DOHH2 (cell line): ENCODE measurements around the gene EXOC6B.

Experiments
- H3F3A ChIP-seq: fragments of 200-600 bp; sonication (generic), shearing (Covaris generic); 2 replicates; pipeline ENCODE4 v1.6.0; 2016; ENCODE audit warnings: antibody characterized with exemption, mild to moderate bottlenecking; ENCODE audit not compliant: control insufficient read depth, insufficient read depth
- H3K27ac ChIP-seq: fragments of 200-600 bp; sonication (generic); 2 replicates; pipeline ENCODE4 v1.5.1; 2014; ENCODE audit warnings: low read depth, mild to moderate bottlenecking, low read length, moderate library complexity
- H3K27me3 ChIP-seq: fragments of 200-600 bp; sonication (generic); 2 replicates; pipeline ENCODE4 v1.6.1; 2014; ENCODE audit warnings: mild to moderate bottlenecking, low read length, mixed read lengths; ENCODE audit not compliant: control insufficient read depth
- H3K36me3 ChIP-seq: fragments of 200-600 bp; sonication (generic); 2 replicates; pipeline ENCODE4 v1.6.1; 2014; ENCODE audit warnings: mild to moderate bottlenecking, low read length, moderate library complexity, mixed read lengths; ENCODE audit not compliant: control insufficient read depth
- H3K4me1 ChIP-seq: fragments of 200-600 bp; sonication (generic); 2 replicates; pipeline ENCODE4 v1.6.1; 2014; ENCODE audit warnings: mild to moderate bottlenecking, low read length, mixed read lengths; ENCODE audit not compliant: control insufficient read depth
- H3K4me2 ChIP-seq: fragments of 200-600 bp; sonication (generic); 2 replicates; pipeline ENCODE4 v1.6.0; 2014; ENCODE audit warnings: mild to moderate bottlenecking, low read length, moderate library complexity
- H3K4me3 ChIP-seq: fragments of 200-600 bp; sonication (generic); 2 replicates; pipeline ENCODE4 v1.5.1; 2014; ENCODE audit warnings: mild to moderate bottlenecking, low read length, mixed read lengths
- H3K79me2 ChIP-seq: fragments of 200-600 bp; sonication (generic); 2 replicates; pipeline ENCODE4 v1.6.1; 2014; ENCODE audit warnings: mild to moderate bottlenecking, low read length, mixed read lengths; ENCODE audit not compliant: control insufficient read depth
- H3K9me2 ChIP-seq: fragments of 200-600 bp; sonication (generic); replicated peaks from 2 replicates; pipeline ENCODE4 v1.6.1; 2014; ENCODE audit warnings: mild to moderate bottlenecking, low read length, mixed read lengths; ENCODE audit not compliant: control insufficient read depth
- H3K9me3 ChIP-seq: fragments of 200-600 bp; sonication (generic); 2 replicates; pipeline ENCODE4 v1.6.1; 2014; ENCODE audit warnings: antibody characterized with exemption, low read length, mixed read lengths; ENCODE audit not compliant: control insufficient read depth, insufficient read depth
- H4K20me1 ChIP-seq: fragments of 200-600 bp; sonication (generic); 2 replicates; pipeline ENCODE4 v1.6.0; 2014; ENCODE audit warnings: low read depth, mild to moderate bottlenecking, antibody characterized with exemption, low read length, moderate library complexity; ENCODE audit not compliant: control insufficient read depth, insufficient read depth
- EZH2phosphoT487 ChIP-seq: fragments of 200-600 bp; sonication (generic); IDR thresholded peaks from 2 replicates; pipeline ENCODE4 v1.6.1; 2017; ENCODE audit warnings: borderline replicate concordance, mild to moderate bottlenecking, antibody characterized with exemption, low read length, moderate library complexity, mixed read lengths
- TF ChIP-seq, protein P1 (sequence below): fragments of 200-600 bp; sonication (generic); IDR thresholded peaks from one replicate; pipeline ENCODE4 v1.5.1; 2014; ENCODE audit warnings: antibody characterized with exemption, mild to moderate bottlenecking, low read depth, low read length; ENCODE audit not compliant: poor library complexity, severe bottlenecking

The EXOC6B gene

DNA sequence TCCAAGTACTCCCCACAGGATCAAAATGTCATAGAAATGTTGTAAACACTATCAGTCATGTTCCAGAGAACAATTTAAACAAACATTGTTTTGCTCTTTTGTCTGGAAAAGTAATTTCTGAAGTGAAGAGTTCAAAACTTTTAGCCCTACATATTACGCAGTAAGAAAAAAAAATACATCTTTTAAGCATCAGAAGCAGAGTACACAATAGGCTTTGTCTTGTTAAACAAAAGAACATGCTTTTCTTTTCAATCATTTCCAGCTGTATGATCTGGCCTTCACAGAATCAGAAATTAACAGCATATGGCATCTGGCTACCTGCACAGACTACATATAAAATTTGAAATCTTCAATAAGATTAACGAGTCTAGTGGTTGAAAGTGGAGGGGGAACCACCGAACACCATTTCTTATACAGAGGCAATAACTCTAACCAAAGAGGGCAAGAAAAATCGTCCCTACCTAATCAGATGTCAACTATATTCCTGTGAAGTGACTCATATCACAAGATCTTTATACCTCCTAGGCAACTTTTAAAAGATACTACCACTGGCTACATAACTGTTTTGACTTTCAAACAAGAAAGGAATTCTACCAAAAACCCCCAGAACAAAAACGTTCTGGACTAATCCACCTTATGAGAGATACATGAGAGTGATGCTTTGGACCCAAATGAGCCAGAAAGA lies 149.3 kb downstream of the EXOC6B start:
- TF ChIP-seq, protein P1, sequence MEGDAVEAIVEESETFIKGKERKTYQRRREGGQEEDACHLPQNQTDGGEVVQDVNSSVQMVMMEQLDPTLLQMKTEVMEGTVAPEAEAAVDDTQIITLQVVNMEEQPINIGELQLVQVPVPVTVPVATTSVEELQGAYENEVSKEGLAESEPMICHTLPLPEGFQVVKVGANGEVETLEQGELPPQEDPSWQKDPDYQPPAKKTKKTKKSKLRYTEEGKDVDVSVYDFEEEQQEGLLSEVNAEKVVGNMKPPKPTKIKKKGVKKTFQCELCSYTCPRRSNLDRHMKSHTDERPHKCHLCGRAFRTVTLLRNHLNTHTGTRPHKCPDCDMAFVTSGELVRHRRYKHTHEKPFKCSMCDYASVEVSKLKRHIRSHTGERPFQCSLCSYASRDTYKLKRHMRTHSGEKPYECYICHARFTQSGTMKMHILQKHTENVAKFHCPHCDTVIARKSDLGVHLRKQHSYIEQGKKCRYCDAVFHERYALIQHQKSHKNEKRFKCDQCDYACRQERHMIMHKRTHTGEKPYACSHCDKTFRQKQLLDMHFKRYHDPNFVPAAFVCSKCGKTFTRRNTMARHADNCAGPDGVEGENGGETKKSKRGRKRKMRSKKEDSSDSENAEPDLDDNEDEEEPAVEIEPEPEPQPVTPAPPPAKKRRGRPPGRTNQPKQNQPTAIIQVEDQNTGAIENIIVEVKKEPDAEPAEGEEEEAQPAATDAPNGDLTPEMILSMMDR: no peak
- TF ChIP-seq EZH2phosphoT487: no peak
- H3K4me1 ChIP-seq: no peaks in the 10 kb centered on the region
- H3K36me3 ChIP-seq: no peaks in the 10 kb centered on the region
- H3K4me2 ChIP-seq: no peak overlapping the region
- no peak overlapping the region for H3K27ac ChIP-seq
- no peaks in the 10 kb centered on the region for H3K9me2 ChIP-seq
- H3K9me3 ChIP-seq: no peaks in the 10 kb centered on the region
- H3K4me3 ChIP-seq: no peak overlapping the region
- H3K79me2 ChIP-seq: no peaks in the 10 kb centered on the region
- H3F3A ChIP-seq: no peaks in the 10 kb centered on the region
- no peaks in the 10 kb centered on the region for H4K20me1 ChIP-seq
- no peaks in the 10 kb centered on the region for H3K27me3 ChIP-seq

DNA sequence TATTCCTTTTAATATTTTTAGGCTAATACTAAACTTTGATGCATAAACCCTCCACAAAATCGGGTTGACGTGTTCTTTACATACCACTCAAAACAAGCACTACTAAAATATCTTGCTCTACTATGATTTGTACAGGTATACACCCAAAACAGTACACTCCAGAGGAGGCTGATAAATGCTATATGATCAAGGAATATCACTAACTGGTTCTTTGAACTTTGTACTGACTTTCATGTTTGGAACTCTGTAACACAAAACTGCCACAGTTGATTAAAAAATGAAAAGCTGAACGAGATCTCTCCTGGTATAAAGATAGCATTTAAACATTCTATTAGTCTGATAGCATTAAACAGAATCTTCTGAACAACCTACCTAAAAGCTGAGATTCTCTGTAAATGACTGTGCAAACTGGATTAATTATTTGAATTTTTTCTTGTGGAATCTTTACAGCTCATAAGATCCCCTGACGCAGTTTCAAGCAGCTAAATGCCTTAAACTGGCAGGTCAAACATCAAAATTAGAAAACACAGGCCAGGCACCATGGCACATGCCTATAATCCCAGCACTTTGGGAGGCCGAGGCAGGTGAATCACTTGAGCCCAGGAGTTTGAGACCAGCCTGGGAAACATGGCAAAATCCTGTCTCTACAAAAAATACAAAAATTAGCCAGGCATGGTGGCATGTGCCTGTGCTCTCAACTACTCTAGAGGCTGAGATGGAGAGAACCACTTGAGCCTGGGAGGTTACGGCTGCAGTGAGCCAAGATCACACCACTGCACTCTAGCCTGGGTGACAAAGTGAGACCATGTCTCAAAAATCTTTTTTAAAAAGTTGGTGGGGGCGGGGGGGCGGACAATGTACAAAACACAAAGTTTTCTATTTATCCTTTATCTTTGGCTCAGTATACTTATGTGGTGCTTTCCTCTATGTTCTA lies 150.6 kb downstream of the EXOC6B start:
- H3K27me3 ChIP-seq: no peaks in the 10 kb centered on the region
- no peaks in the 10 kb centered on the region for H3K9me2 ChIP-seq
- no peaks in the 10 kb centered on the region for H3K79me2 ChIP-seq
- TF ChIP-seq, protein P1: no peak
- no peak for TF ChIP-seq EZH2phosphoT487
- H3F3A ChIP-seq: no peaks in the 10 kb centered on the region
- H3K4me1 ChIP-seq: no peaks in the 10 kb centered on the region
- H3K9me3 ChIP-seq: no peaks in the 10 kb centered on the region
- H3K27ac ChIP-seq: no peak overlapping the region
- H3K4me3 ChIP-seq: no peak overlapping the region
- H3K36me3 ChIP-seq: no peaks in the 10 kb centered on the region
- H3K4me2 ChIP-seq: no peak overlapping the region
- no peaks in the 10 kb centered on the region for H4K20me1 ChIP-seq

DNA sequence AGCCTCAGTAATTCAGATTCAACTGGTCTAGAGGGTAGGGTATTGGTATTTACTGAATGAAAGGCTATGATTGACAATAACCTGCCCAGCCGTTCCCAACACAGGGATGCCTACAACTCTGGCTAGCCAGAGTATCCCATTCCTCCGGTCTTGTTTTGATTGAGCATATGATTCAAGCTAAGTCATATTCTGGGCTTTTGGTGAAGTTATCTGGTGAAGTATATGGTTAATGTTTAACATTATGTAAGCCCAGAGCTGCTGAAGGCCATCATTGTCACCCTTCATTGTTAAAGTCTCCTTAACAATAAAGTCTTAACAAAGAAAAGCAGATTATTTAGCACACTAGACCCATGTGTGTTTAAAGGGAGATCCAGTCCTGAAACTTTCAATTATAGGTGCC lies 152.6 kb downstream of the EXOC6B start:
- no peaks in the 10 kb centered on the region for H3K9me2 ChIP-seq
- no peaks in the 10 kb centered on the region for H3K4me1 ChIP-seq
- no peak overlapping the region for H3K27ac ChIP-seq
- no peaks in the 10 kb centered on the region for H4K20me1 ChIP-seq
- no peak overlapping the region for H3K4me2 ChIP-seq
- no peak for TF ChIP-seq EZH2phosphoT487
- TF ChIP-seq, protein P1: no peak
- H3K27me3 ChIP-seq: no peaks in the 10 kb centered on the region
- no peaks in the 10 kb centered on the region for H3K36me3 ChIP-seq
- no peaks in the 10 kb centered on the region for H3K79me2 ChIP-seq
- H3F3A ChIP-seq: no peaks in the 10 kb centered on the region
- no peak overlapping the region for H3K4me3 ChIP-seq
- H3K9me3 ChIP-seq: no peaks in the 10 kb centered on the region
